HG02610 (cell line): Measurements from ENCODE around the gene JPH4.
"Not testable (repeated sequence)": the region's sequence is repeated elsewhere in the genome, so short reads cannot be mapped to it uniquely, and the experiment has no call there.

Source experiments
- ATAC-seq: cut with Tn5 transposase; IDR thresholded peaks from one replicate; pipeline ENCODE4 v1.9.1; 2021; ENCODE audit warnings: mild to moderate bottlenecking, moderate library complexity; ENCODE audit not compliant: unreplicated experiment

JPH4 gene

GRCh38 chr14:23609411-23610089 lies 31.0 kb upstream of the JPH4 start:
- not testable (repeated sequence) for ATAC-seq

- ATAC-seq: no peak
Observed at GRCh38 chr14:23609001-23609400, 30.4 kb upstream of the JPH4 start.

GRCh38 chr14:23608454-23608853 lies 29.9 kb upstream of the JPH4 start:
- ATAC-seq: no peak

GRCh38 chr14:23605931-23606585 lies 27.5 kb upstream of the JPH4 start:
- ATAC-seq: peak; percentile 89

GRCh38 chr14:23604675-23605170 lies 26.1 kb upstream of the JPH4 start:
- no peak for ATAC-seq

GRCh38 chr14:23604148-23604547 lies 25.6 kb upstream of the JPH4 start:
- no peak for ATAC-seq

- no peak for ATAC-seq
Observed at GRCh38 chr14:23603103-23603502, 24.5 kb upstream of the JPH4 start.

GRCh38 chr14:23602181-23603095 lies 23.8 kb upstream of the JPH4 start:
- ATAC-seq: no peak

GRCh38 chr14:23601845-23602180 lies 23.2 kb upstream of the JPH4 start:
- ATAC-seq: no peak

GRCh38 chr14:23601424-23601823 lies 22.8 kb upstream of the JPH4 start:
- ATAC-seq: no peak

GRCh38 chr14:23600806-23601205 lies 22.2 kb upstream of the JPH4 start:
- no peak for ATAC-seq

GRCh38 chr14:23600322-23600707 lies 21.7 kb upstream of the JPH4 start:
- no peak for ATAC-seq

- ATAC-seq: not testable (repeated sequence)
Observed at GRCh38 chr14:23594191-23594590, 15.6 kb upstream of the JPH4 start.

GRCh38 chr14:23590198-23590597 lies 11.6 kb upstream of the JPH4 start:
- ATAC-seq: no peak

GRCh38 chr14:23589606-23590005 lies 11.0 kb upstream of the JPH4 start:
- ATAC-seq: no peak

GRCh38 chr14:23588884-23589598 lies 10.5 kb upstream of the JPH4 start:
- peak; percentile 89 for ATAC-seq

- not testable (repeated sequence) for ATAC-seq
Observed at GRCh38 chr14:23584527-23585203, 6.1 kb upstream of the JPH4 start.

- not testable (repeated sequence) for ATAC-seq
Observed at GRCh38 chr14:23583761-23584526, 5.4 kb upstream of the JPH4 start.

- ATAC-seq: no peak
Observed at GRCh38 chr14:23582906-23583760, 4.5 kb upstream of the JPH4 start.
